H1 (cell line): ENCODE results near the gene DRC7. TPM values are rescaled to one million over a fixed set of nuclear protein-coding genes. Genes with fewer than 3 reads are reported as not detected.

ENCODE experiments used
- CTCF ChIA-PET: fragments of 300-600 bp; sonication (Branson Sonifier 250); formaldehyde crosslinking; loops from one replicate; lab custom pipeline; 2021; ENCODE audit not compliant: partially characterized antibody; lab: Charles Lee
- POLR2A ChIA-PET: fragments of 300-600 bp; sonication (Branson Sonifier 250); formaldehyde crosslinking; loops from one replicate; lab custom pipeline; 2021; ENCODE audit warnings: inconsistent platforms; ENCODE audit not compliant: partially characterized antibody; lab: Charles Lee
- DNase-seq, 2 experiments: peaks; one replicate each; pipeline versions ENCODE4 v3.0.0 to v3.0.0-alpha.2; 2010 to 2022; ENCODE audit warnings: low spot score in 2 of 2, low read depth in 1 of 2, mixed read lengths in 1 of 2
- FAIRE-seq: peaks from 2 replicates; lab custom pipeline; 2011; peaks lifted over from hg19 to GRCh38; lab: Jason Lieb, UNC
- H2AFZ ChIP-seq: 2 replicates; pipeline ENCODE4 v1.8.1; 2012; ENCODE audit warnings: low read length, inconsistent platforms
- H2AK5ac ChIP-seq: 2 replicates; pipeline ENCODE4 v1.6.1; 2013; ENCODE audit warnings: low read depth, low read length
- H2BK120ac ChIP-seq: replicated peaks from 2 replicates; pipeline ENCODE3; 2013; ENCODE audit warnings: low read depth, low read length, inconsistent platforms
- H2BK12ac ChIP-seq: 2 replicates; pipeline ENCODE4 v1.6.1; 2013; ENCODE audit warnings: low read depth, low read length
- H2BK15ac ChIP-seq: 2 replicates; pipeline ENCODE4 v1.6.1; 2013; ENCODE audit warnings: low read length
- H2BK20ac ChIP-seq: 2 replicates; pipeline ENCODE4 v1.6.1; 2013; ENCODE audit warnings: low read length
- H2BK5ac ChIP-seq: 2 replicates; pipeline ENCODE4 v1.6.1; 2013; ENCODE audit warnings: low read depth, low read length
- H3K14ac ChIP-seq: 2 replicates; pipeline ENCODE4 v1.6.1; 2013; ENCODE audit warnings: inconsistent platforms; ENCODE audit not compliant: insufficient read length
- H3K18ac ChIP-seq: 2 replicates; pipeline ENCODE4 v1.6.1; 2013; ENCODE audit warnings: low read length; ENCODE audit errors: extremely low read depth
- H3K23ac ChIP-seq: 2 replicates; pipeline ENCODE4 v1.6.1; 2013; ENCODE audit warnings: inconsistent platforms; ENCODE audit not compliant: insufficient read length
- H3K23me2 ChIP-seq: 2 replicates; pipeline ENCODE4 v1.6.1; 2013; ENCODE audit warnings: low read depth, low read length
- H3K27ac ChIP-seq: 2 replicates; pipeline ENCODE4 v1.6.1; 2011; ENCODE audit warnings: low read depth, low read length, inconsistent platforms
- H3K27me3 ChIP-seq, 4 experiments: replicated peaks in 1 of 4; 1 replicate in 1 of 4; 2 replicates in 3 of 4; pipeline versions ENCODE4 v1.6.1 to v1.8.1; 2011 to 2013; ENCODE audit warnings: low read length in 3 of 4, mild to moderate bottlenecking in 3 of 4, inconsistent platforms in 2 of 4, mixed read lengths in 2 of 4, moderate library complexity in 1 of 4; ENCODE audit not compliant: control insufficient read depth in 3 of 4, insufficient read depth in 3 of 4; ENCODE audit errors: extremely low read depth in 1 of 4
- H3K36me3 ChIP-seq, 4 experiments: 2 replicates each; pipeline versions ENCODE4 v1.6.1 to v1.8.1; 2011 to 2013; ENCODE audit warnings: mild to moderate bottlenecking in 4 of 4, low read length in 3 of 4, moderate library complexity in 2 of 4, control low read depth in 1 of 4, inconsistent platforms in 1 of 4; ENCODE audit not compliant: insufficient read depth in 4 of 4, control insufficient read depth in 2 of 4
- H3K4ac ChIP-seq: replicated peaks from 2 replicates; pipeline ENCODE3; 2013; ENCODE audit warnings: low read length, low read depth, mixed read lengths, inconsistent platforms; ENCODE audit not compliant: insufficient read length
- H3K4me1 ChIP-seq, 4 experiments: replicated peaks in 1 of 4; 1 replicate in 1 of 4; 2 replicates in 3 of 4; pipeline versions ENCODE4 v1.6.1 to v1.8.1; 2011 to 2013; ENCODE audit warnings: low read length in 3 of 4, inconsistent platforms in 2 of 4, mixed read lengths in 1 of 4; ENCODE audit not compliant: insufficient read depth in 4 of 4, control insufficient read depth in 3 of 4
- H3K4me2 ChIP-seq, 2 experiments: 2 replicates each; pipeline versions ENCODE4 v1.6.1 to v1.8.1; 2011 to 2013; ENCODE audit warnings: low read depth in 2 of 2, low read length in 2 of 2, control low read depth in 1 of 2, inconsistent platforms in 1 of 2, mild to moderate bottlenecking in 1 of 2; ENCODE audit not compliant: insufficient read depth in 1 of 2
- H3K4me3 ChIP-seq, 4 experiments: fragments of 200-600, 300-600 bp in 1 of 4; sonication (generic), shearing (Covaris generic), sonication (Bioruptor Twin) in 1 of 4; 2 replicates each; pipeline versions ENCODE4 v1.5.1 to v1.8.1; 2011 to 2016; ENCODE audit warnings: low read length in 4 of 4, low read depth in 3 of 4, control low read depth in 2 of 4, inconsistent platforms in 2 of 4, mild to moderate bottlenecking in 2 of 4, mixed read lengths in 1 of 4, moderate library complexity in 1 of 4; ENCODE audit not compliant: insufficient read depth in 2 of 4; ENCODE audit errors: extremely low read depth in 1 of 4
- H3K56ac ChIP-seq: replicated peaks from 2 replicates; pipeline ENCODE3; 2013; ENCODE audit warnings: low read depth, mild to moderate bottlenecking, mixed read lengths, low read length, inconsistent platforms; ENCODE audit not compliant: insufficient read length
- H3K79me1 ChIP-seq: 2 replicates; pipeline ENCODE4 v1.6.1; 2013; ENCODE audit warnings: low read depth, low read length, control low read depth
- H3K79me2 ChIP-seq, 2 experiments: 2 replicates each; pipeline versions ENCODE4 v1.6.1 to v1.8.1; 2012 to 2013; ENCODE audit warnings: low read length in 2 of 2, mild to moderate bottlenecking in 2 of 2, inconsistent platforms in 1 of 2; ENCODE audit not compliant: insufficient read depth in 2 of 2, control insufficient read depth in 1 of 2
- H3K9ac ChIP-seq, 4 experiments: replicated peaks in 1 of 4; 1 replicate in 1 of 4; 2 replicates in 3 of 4; pipeline versions ENCODE4 v1.6.1 to v1.8.1; 2011 to 2013; ENCODE audit warnings: low read depth in 3 of 4, low read length in 3 of 4, control low read depth in 2 of 4, mild to moderate bottlenecking in 2 of 4, moderate library complexity in 2 of 4, inconsistent platforms in 1 of 4; ENCODE audit errors: extremely low read depth in 1 of 4
- H3K9me3 ChIP-seq, 2 experiments: 2 replicates each; pipeline versions ENCODE4 v1.6.1 to v1.8.1; 2012 to 2013; ENCODE audit warnings: mild to moderate bottlenecking in 2 of 2, moderate library complexity in 2 of 2, control low read depth in 1 of 2, inconsistent platforms in 1 of 2, low read depth in 1 of 2, low read length in 1 of 2, mixed read lengths in 1 of 2; ENCODE audit not compliant: insufficient read depth in 2 of 2
- H4K20me1 ChIP-seq, 2 experiments: replicated peaks in 1 of 2; 2 replicates each; pipeline versions ENCODE3 to v1.8.1; 2011 to 2013; ENCODE audit warnings: inconsistent platforms in 2 of 2, low read length in 2 of 2, mild to moderate bottlenecking in 1 of 2; ENCODE audit not compliant: insufficient read depth in 2 of 2, control insufficient read depth in 1 of 2
- H4K5ac ChIP-seq: 2 replicates; pipeline ENCODE4 v1.6.1; 2013; ENCODE audit warnings: low read length, low read depth, mixed read lengths, inconsistent platforms; ENCODE audit not compliant: insufficient read length
- H4K8ac ChIP-seq: 2 replicates; pipeline ENCODE4 v1.8.0; 2013; ENCODE audit warnings: mild to moderate bottlenecking, moderate library complexity, low read length, inconsistent platforms; ENCODE audit not compliant: insufficient read depth; ENCODE audit errors: extremely low read depth
- H4K91ac ChIP-seq: replicated peaks from 2 replicates; pipeline ENCODE3; 2013; ENCODE audit warnings: low read length, mixed read lengths, inconsistent platforms; ENCODE audit not compliant: insufficient read length
- MAFK ChIP-seq: IDR thresholded peaks from 2 replicates; pipeline ENCODE4 v1.6.1; 2012; ENCODE audit warnings: low read depth, mild to moderate bottlenecking, improper control_type of control experiment, low read length
- TAF1 ChIP-seq: IDR thresholded peaks from 2 replicates; pipeline ENCODE4 v1.6.1; 2011; ENCODE audit warnings: mild to moderate bottlenecking, low read depth, low read length
- WGBS, 2 experiments: shearing (Covaris generic) in 1 of 2; methylation state at CpG; one replicate each; pipeline versions ENCODE4 v1.1.6 to v1.1.7; 2013 to 2015; ENCODE audit warnings: low lambda C conversion rate in 2 of 2, mixed read lengths in 2 of 2, inconsistent platforms in 1 of 2, low coverage in 1 of 2, missing lambda C conversion rate in 1 of 2; ENCODE audit not compliant: insufficient replicate concordance in 2 of 2, insufficient coverage in 1 of 2, insufficient read length in 1 of 2; ENCODE audit errors: extremely low coverage in 1 of 2, missing lambda C conversion rate in 1 of 2; 5-methylcytosine and 5-hydroxymethylcytosine counted together
- polyA plus RNA-seq, 7 experiments: library from polyadenylated mRNA; depleted of rRNA in 3 of 7; stranded (reverse) in 5 of 7; unstranded in 2 of 7; fragments of >200 nt in 5 of 7; fragments of 200-250 nt in 2 of 7; gene quantifications; 1 replicate in 5 of 7; 2 replicates in 1 of 7; 4 replicates in 1 of 7; pipeline versions ENCODE4 v1.2.1 to v1.2.3, GENCODE V29; 2011 to 2013; ENCODE audit warnings: missing spikeins in 2 of 7, mixed read lengths in 2 of 7
- total RNA-seq: library from RNA; stranded (reverse); fragmentation: NEBNext Ultra II Directional; extraction: Animal tissue kit (Norgen Biotek cat#: 25700); gene quantifications from 2 replicates; pipeline ENCODE4 v1.2.1, GENCODE V29; 2021

Gene DRC7
- total and polyA plus RNA-seq, 2 of the 8 experiments (the other 6 are each of a cell fraction or from before 2014, with no cell fraction given): 0.14 TPM; not detected in 1

DNA sequence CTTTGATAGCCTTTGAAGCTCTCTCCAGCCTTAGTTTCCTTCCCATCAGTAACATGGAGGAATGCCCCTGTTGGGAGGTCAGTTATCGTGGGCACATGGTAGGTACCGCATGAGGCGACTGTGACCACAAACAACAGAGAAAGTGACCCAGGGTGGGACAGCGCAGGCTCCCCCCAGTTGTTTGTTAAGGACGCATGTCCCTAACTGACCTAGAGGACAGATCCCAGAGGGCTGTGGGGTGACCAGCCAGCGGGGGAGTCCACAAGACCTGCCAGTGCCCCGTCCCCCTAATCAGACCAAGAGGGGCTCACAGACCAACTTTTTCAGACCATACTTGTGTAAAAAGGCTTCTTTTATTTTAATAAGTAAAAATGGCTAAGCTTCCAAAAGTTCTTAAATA lies 63.3 kb downstream of the DRC7 start:
- no peak for FAIRE-seq
- Histone ChIP-seq H3K23me2 (no peaks in the 10 kb centered on the region), H3K36me3 (peaks cover 0 to 12% (median 4%) of the 10 kb centered on the region in 4 experiments; a peak in 5 of 8 replicates), H2BK5ac (0 out of 2 replicates have a peak overlapping the region, but pooled peaks have one; percentile 60), H3K14ac (no peak overlapping the region), H2AFZ (no peak overlapping the region), H3K79me1 (no peaks in the 10 kb centered on the region), H3K4me1 (peaks cover 0 to 12% (median 7%) of the 10 kb centered on the region in 4 experiments; a peak in 4 of 7 replicates), H4K91ac (no peak overlapping the region), H3K9me3 (no peaks in the 10 kb centered on the region), H3K23ac (no peak overlapping the region), H2AK5ac (no peak overlapping the region), H2BK20ac (no peak overlapping the region), H3K18ac (no peak overlapping the region), H2BK120ac (no peak overlapping the region), H4K20me1 (peaks cover 4 to 6% of the 10 kb centered on the region in 2 experiments), H3K4me3 (no peak overlapping the region), H4K5ac (no peak overlapping the region), H3K4me2 (no peak overlapping the region), H3K56ac (no peak overlapping the region), H3K9ac (no peak overlapping the region), H2BK15ac (0 out of 2 replicates have a peak overlapping the region, but pooled peaks have one; percentile 18), H2BK12ac (no peak overlapping the region), H3K27me3 (no peaks in the 10 kb centered on the region; a peak in 1 of 7 replicates), H3K79me2 (no peaks in the 10 kb centered on the region), H3K27ac (no peak overlapping the region), H4K8ac (no peak overlapping the region), H3K4ac (no peak overlapping the region)
- ChIA-PET POLR2A (interaction anchor here (1.7 to 2.5 kb wide), 2 partner anchors 21 to 23 kb away, joined by 4 to 9 read pairs; partner anchors contain the start of gene KATNB1), CTCF (interaction anchor here (0.9 to 4.8 kb wide), 27 partner anchors 9 to 354 kb away, joined by 3 to 24 read pairs (median 5); partner anchors contain the start of genes ADGRG3 and KATNB1)
- no peak for DNase-seq
- WGBS, 2 experiments: 91% methylated on average over 7 of the region's 7 CpGs; no CpG with 5 or more reads in 1 of the 2 experiments
- TF ChIP-seq TAF1 (no peak), MAFK (no peak)
